Measurements from ENCODE around the gene DEGS1.

GRCh38 chr1:224180783-224181452, 2.1 kb upstream of the DEGS1 start:
- TF ChIP-seq SIX5 (IDR thresholded peaks at IDR 0.05; ENCODE audit: low read depth, low read length, severe bottlenecking): no peak
- TF ChIP-seq CTCF (IDR thresholded peaks at IDR 0.05 in 2 of 3, conservative IDR thresholded peaks at IDR 0.05 in 1 of 3; ENCODE audit: control insufficient read depth in 2 of 3, extremely low read depth in 1 of 3, insufficient read depth in 1 of 3, low read depth in 3 of 3, low read length in 3 of 3): no peak
